Sciatic nerve (tissue), 2 donors: ENCODE measurements around the gene OR1K1. TPM values are rescaled to one million over a fixed set of nuclear protein-coding genes. Genes with fewer than 3 reads are reported as not detected.

ENCODE experiments used
- ATAC-seq: fragments of 200-7000 bp; cut with Tn5 transposase; one replicate; pipeline ENCODE4 v1.9.1; 2020; ENCODE audit warnings: mild to moderate bottlenecking, moderate library complexity
- DNase-seq: peaks from one replicate; pipeline ENCODE4 v3.0.0-alpha.2; 2020; ENCODE audit warnings: low spot score
- intact Hi-C: fragments of 100-400 bp; cut with DNase I; formaldehyde crosslinking; loops from one replicate; pipeline ENCODE4 v1.14.2; 2022
- total RNA-seq: library from RNA; stranded (reverse); fragmentation: NEBNext Ultra II Directional; extraction: Animal tissue kit (Norgen Biotek cat#: 25700); gene quantifications from one replicate; pipeline ENCODE4 v1.2.1, GENCODE V29; 2021
- donor health status: DM: no; HTN: no; CAD: no.
- donor health status: DM: no; HTN: no; CAD: no.

OR1K1 gene
- total RNA-seq, 1 donor from 2014 or later = not detected

DNA sequence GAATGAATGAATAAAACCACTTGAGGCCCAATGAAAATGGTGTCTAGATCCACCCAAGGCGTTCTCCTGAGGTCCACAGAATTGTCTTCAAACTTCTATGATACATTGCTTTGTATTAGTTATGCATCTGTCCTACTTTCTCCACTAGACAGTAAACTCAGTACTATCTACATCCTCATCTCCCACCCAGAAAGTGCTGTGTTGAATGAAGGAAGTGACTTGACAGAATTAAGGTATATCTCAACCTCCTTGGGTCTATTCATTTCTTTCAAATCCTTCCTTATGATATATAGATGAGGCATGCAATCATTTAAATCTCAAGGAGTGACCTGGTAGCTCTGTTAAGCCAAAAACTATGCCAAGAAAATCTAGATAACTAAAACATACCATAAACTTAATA lies 44.2 kb downstream of the OR1K1 start:
- no peak for ATAC-seq
- intact Hi-C loops = no loop called here
- DNase-seq = no peak

- DNase-seq (no peak), ATAC-seq (no peak)
- intact Hi-C loops = no loop called here
These were observed 45.2 kb downstream of the OR1K1 start for GRCh38 chr9:122845116-122845515.

DNA sequence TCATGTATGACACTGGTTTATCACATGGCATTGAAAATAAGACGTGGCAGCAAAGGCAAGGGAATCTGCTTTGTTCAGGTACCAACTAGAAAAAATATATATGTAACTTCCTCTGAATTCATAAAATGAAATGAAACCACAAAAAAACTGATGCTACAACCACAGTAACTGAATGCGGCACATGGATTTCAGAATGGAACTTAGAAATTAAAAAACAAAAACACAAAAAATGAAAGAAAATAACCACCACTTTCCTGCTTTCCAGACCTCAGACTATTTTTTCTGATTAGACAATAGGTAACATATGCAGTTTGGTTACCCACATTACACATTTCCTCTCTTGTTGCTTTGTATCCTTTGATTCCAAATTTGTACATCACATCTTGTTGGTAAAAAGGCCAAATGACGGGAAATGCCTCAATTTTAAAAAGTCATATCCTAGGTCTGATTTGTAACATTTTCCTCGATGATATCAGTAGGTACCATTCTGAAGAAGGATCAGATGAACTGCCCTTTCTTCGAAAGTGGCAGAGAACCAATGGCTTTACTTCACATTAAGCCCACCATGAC lies 46.5 kb downstream of the OR1K1 start:
- intact Hi-C loops = no loop called here
- DNase-seq (no peak), ATAC-seq (no peak)

DNA sequence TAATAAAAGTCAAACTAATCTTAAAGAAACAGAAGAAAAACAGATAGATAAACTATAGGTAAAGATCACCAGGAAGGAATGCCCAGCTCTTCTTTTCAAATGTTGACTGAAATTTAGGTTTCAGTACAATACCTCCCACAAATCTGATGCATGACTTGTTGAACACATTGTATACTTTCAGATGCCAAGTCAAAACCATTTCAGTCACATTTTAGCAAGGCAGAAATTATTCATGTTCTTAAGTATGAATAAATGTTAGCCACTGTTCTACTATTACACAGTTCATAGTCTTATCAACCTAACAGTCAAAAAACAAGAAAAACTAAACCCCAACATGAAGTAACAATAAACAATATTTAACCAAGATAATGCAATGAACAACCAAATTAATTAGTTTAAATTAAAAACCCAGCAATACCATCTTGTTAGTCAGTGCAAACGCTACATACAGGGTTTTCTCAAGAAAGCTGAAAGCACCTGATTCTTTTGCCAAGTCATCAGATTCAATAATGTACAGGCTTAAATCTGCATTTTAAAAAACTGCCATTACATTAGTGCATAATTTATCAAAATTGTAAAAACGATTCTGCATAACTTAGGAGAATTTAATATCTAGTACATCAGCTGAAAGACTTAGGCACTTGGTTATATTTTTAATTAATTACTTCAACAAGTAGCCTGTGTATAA lies 48.5 kb downstream of the OR1K1 start:
- no peak for DNase-seq
- no peak for ATAC-seq
- intact Hi-C loops = no loop called here

Other genes starting within 250 kb of the OR1K1 start
- not detected for gene OR1N2, start 247.0 kb upstream of the OR1K1 start, total RNA-seq
- gene OR1L8, start 216.7 kb upstream of the OR1K1 start, total RNA-seq = 0.85 TPM
- gene OR1Q1, start 185.4 kb upstream of the OR1K1 start, total RNA-seq = not detected
- gene OR1B1, start 142.5 kb upstream of the OR1K1 start, total RNA-seq = 0.36 TPM
- gene OR1L1, start 138.4 kb upstream of the OR1K1 start, total RNA-seq = not detected
- not detected for gene OR1L3, start 125.0 kb upstream of the OR1K1 start, total RNA-seq
- not detected for gene OR1L4, start 76.1 kb upstream of the OR1K1 start, total RNA-seq
- not detected for gene OR1L6, start 57.8 kb upstream of the OR1K1 start, total RNA-seq
- gene OR5C1, start 11.2 kb upstream of the OR1K1 start, total RNA-seq = not detected
- gene PDCL, start 28.5 kb downstream of the OR1K1 start, total RNA-seq = 21.9 TPM
- gene RC3H2, start 105.2 kb downstream of the OR1K1 start, total RNA-seq = 62.7 TPM
- 9.5 TPM for gene ZBTB6, start 113.2 kb downstream of the OR1K1 start, total RNA-seq
- gene ZBTB26, start 131.4 kb downstream of the OR1K1 start, total RNA-seq = 10.0 TPM
- 96.0 TPM for gene RABGAP1, start 140.9 kb downstream of the OR1K1 start, total RNA-seq
- 3.3 TPM for gene GPR21, start 233.5 kb downstream of the OR1K1 start, total RNA-seq